Cardiac muscle cell (in vitro differentiated cells and primary cell): ENCODE data around the gene SAE1. TPM values are rescaled to one million over a fixed set of nuclear protein-coding genes. Genes with fewer than 3 reads are reported as not detected.
"Not testable (repeated sequence)": the region's sequence is repeated elsewhere in the genome, so short reads cannot be mapped to it uniquely, and the experiment has no call there.

Experiments used
- DNase-seq, 2 donors: peaks; one replicate each; pipeline versions ENCODE4 v3.0.0 to v3.0.0-alpha.2; 2010 to 2017; ENCODE audit warnings: low read depth in 1 of 2, low spot score in 1 of 2
- H3K27ac ChIP-seq: fragments of 200-600 bp; sonication (generic); 2 replicates; pipeline ENCODE4 v1.5.1; 2016
- H3K27me3 ChIP-seq: fragments of 200-600 bp; sonication (generic); 2 replicates; pipeline ENCODE4 v1.6.0; 2016; ENCODE audit warnings: control low read depth
- H3K36me3 ChIP-seq: fragments of 200-600 bp; sonication (generic); 2 replicates; pipeline ENCODE4 v1.5.1; 2016; ENCODE audit warnings: control low read depth
- H3K4me1 ChIP-seq: fragments of 200-600 bp; sonication (generic); 2 replicates; pipeline ENCODE4 v1.8.1; 2017; ENCODE audit warnings: low read depth, mild to moderate bottlenecking, mixed run types
- H3K4me3 ChIP-seq: fragments of 200-600 bp; sonication (generic); 2 replicates; pipeline ENCODE4 v1.5.1; 2016; ENCODE audit warnings: mild to moderate bottlenecking
- H3K9me3 ChIP-seq: fragments of 200-600 bp; sonication (generic); 2 replicates; pipeline ENCODE4 v1.5.1; 2017; ENCODE audit warnings: low read depth, mild to moderate bottlenecking, control low read depth
- CTCF ChIP-seq: IDR thresholded peaks from 2 replicates; pipeline ENCODE4 v1.5.1; 2012; ENCODE audit warnings: low read depth, mild to moderate bottlenecking, low read length
- polyA plus RNA-seq: library from polyadenylated mRNA; unstranded; fragments of >200 nt; fragmentation: Nextera tagmentation; extraction: Ambion mirVana; gene quantifications from 2 replicates; pipeline ENCODE4 v1.2.1, GENCODE V29; 2016
- total RNA-seq: library from RNA; depleted of rRNA; stranded (reverse); fragments of >200 nt; gene quantifications from 2 replicates; pipeline ENCODE4 v1.2.3, GENCODE V29; 2016

The SAE1 gene
- total and polyA plus RNA-seq, 2 experiments from 2014 or later = 128 to 171 TPM

- no peaks in the 10 kb centered on the region for H3K4me1 ChIP-seq
- no peak for TF ChIP-seq CTCF
- no peaks in the 10 kb centered on the region for H3K27me3 ChIP-seq
- no peak overlapping the region for H3K4me3 ChIP-seq
- H3K9me3 ChIP-seq = no peaks in the 10 kb centered on the region
- no peaks in the 10 kb centered on the region for H3K36me3 ChIP-seq
- no peak overlapping the region for H3K27ac ChIP-seq
- no peak for DNase-seq
Observed at GRCh38 chr19:47135156-47135555, 4.5 kb downstream of the SAE1 start.

GRCh38 chr19:47141252-47141651, 10.6 kb downstream of the SAE1 start:
- not testable (repeated sequence) for H3K4me1 ChIP-seq, H3K27me3 ChIP-seq, H3K27ac ChIP-seq, H3K4me3 ChIP-seq, H3K9me3 ChIP-seq
- DNase-seq = peak; percentile 10 to 41
- H3K36me3 ChIP-seq = peaks cover 13% of the 10 kb centered on the region

GRCh38 chr19:47141695-47142094, 11.1 kb downstream of the SAE1 start:
- TF ChIP-seq CTCF = no peak
- no peak overlapping the region for H3K27ac ChIP-seq
- H3K4me1 ChIP-seq = no peaks in the 10 kb centered on the region
- H3K27me3 ChIP-seq = no peaks in the 10 kb centered on the region
- no peak overlapping the region for H3K4me3 ChIP-seq
- peaks cover 17% of the 10 kb centered on the region for H3K36me3 ChIP-seq
- no peak for DNase-seq
- H3K9me3 ChIP-seq = no peaks in the 10 kb centered on the region

- Histone ChIP-seq H3K4me1 (no peaks in the 10 kb centered on the region), H3K9me3 (no peaks in the 10 kb centered on the region), H3K36me3 (peaks cover 17% of the 10 kb centered on the region), H3K27ac (no peak overlapping the region), H3K4me3 (no peak overlapping the region), H3K27me3 (no peaks in the 10 kb centered on the region)
- TF ChIP-seq CTCF = no peak
- no peak for DNase-seq
Observed at GRCh38 chr19:47142779-47143178, 12.1 kb downstream of the SAE1 start.

- no peak for TF ChIP-seq CTCF
- Histone ChIP-seq H3K4me3 (no peak overlapping the region), H3K27ac (no peak overlapping the region), H3K9me3 (no peaks in the 10 kb centered on the region), H3K4me1 (no peaks in the 10 kb centered on the region), H3K36me3 (peaks cover 17% of the 10 kb centered on the region), H3K27me3 (no peaks in the 10 kb centered on the region)
- DNase-seq = no peak
Observed at GRCh38 chr19:47143322-47144073, 12.9 kb downstream of the SAE1 start.

GRCh38 chr19:47144630-47145029, 14.0 kb downstream of the SAE1 start:
- peaks cover 17% of the 10 kb centered on the region for H3K36me3 ChIP-seq
- TF ChIP-seq CTCF = no peak
- H3K27me3 ChIP-seq = no peaks in the 10 kb centered on the region
- no peaks in the 10 kb centered on the region for H3K4me1 ChIP-seq
- H3K4me3 ChIP-seq = no peak overlapping the region
- no peak overlapping the region for H3K27ac ChIP-seq
- H3K9me3 ChIP-seq = no peaks in the 10 kb centered on the region
- DNase-seq = no peak
